HFF-Myc (cell line): ENCODE measurements around the gene GPX4.

Source experiments
- DNase-seq: peaks from one replicate; pipeline ENCODE4 v3.0.0-alpha.2; 2011; ENCODE audit warnings: low read depth; ENCODE audit errors: extremely low read depth
- H3K4me3 ChIP-seq: replicated peaks from 2 replicates; pipeline ENCODE4 v1.5.1; 2011; ENCODE audit warnings: low read depth, mild to moderate bottlenecking, control low read depth, low read length
- CTCF ChIP-seq: IDR thresholded peaks from 2 replicates; pipeline ENCODE4 v1.5.1; 2012; ENCODE audit warnings: mild to moderate bottlenecking, low read depth, low read length, control low read depth; ENCODE audit errors: missing control alignments

The GPX4 gene

GRCh38 chr19:1076046-1076386 is 27.8 kb upstream of the GPX4 start:
- TF ChIP-seq CTCF: no peak
- H3K4me3 ChIP-seq: no peak overlapping the region
- no peak for DNase-seq

- H3K4me3 ChIP-seq: no peak overlapping the region
- TF ChIP-seq CTCF: no peak
- no peak for DNase-seq
Measured at GRCh38 chr19:1076951-1077350, 26.8 kb upstream of the GPX4 start.

- no peak for DNase-seq
- no peak for TF ChIP-seq CTCF
- no peak overlapping the region for H3K4me3 ChIP-seq
Measured at GRCh38 chr19:1079566-1080111, 24.2 kb upstream of the GPX4 start.

GRCh38 chr19:1080360-1081161 is 23.2 kb upstream of the GPX4 start:
- no peak overlapping the region for H3K4me3 ChIP-seq
- no peak for DNase-seq
- TF ChIP-seq CTCF: no peak

GRCh38 chr19:1081301-1082164 is 22.3 kb upstream of the GPX4 start:
- no peak for TF ChIP-seq CTCF
- H3K4me3 ChIP-seq: no peak overlapping the region
- DNase-seq: no peak

- no peak for TF ChIP-seq CTCF
- H3K4me3 ChIP-seq: no peak overlapping the region
- no peak for DNase-seq
Measured at GRCh38 chr19:1082165-1082927, 21.4 kb upstream of the GPX4 start.
